NCI-H1105 (cell line): Measurements from ENCODE around the gene ETNPPL.

ENCODE experiments used
- DNase-seq: peaks from one replicate; lab custom pipeline; 2025; lab: John Stamatoyannopoulos, UW

ETNPPL gene

GRCh38 chr4:108695062-108695461 is 67.8 kb downstream of the ETNPPL start:
- no peak for DNase-seq

- no peak for DNase-seq
These were observed 68.4 kb downstream of the ETNPPL start for GRCh38 chr4:108694423-108694822.

- no peak for DNase-seq
These were observed 69.0 kb downstream of the ETNPPL start for GRCh38 chr4:108693819-108694218.

GRCh38 chr4:108693211-108693610 is 69.6 kb downstream of the ETNPPL start:
- no peak for DNase-seq
